H9 (cell line): ENCODE results near the gene ANO6. TPM values are rescaled to one million over a fixed set of nuclear protein-coding genes. Genes with fewer than 3 reads are reported as not detected.

Experiments
- DNase-seq: peaks from one replicate; pipeline ENCODE4 v3.0.0-alpha.2; 2017
- H2AFZ ChIP-seq: one replicate; pipeline ENCODE4 v1.6.1; 2013; ENCODE audit warnings: mild to moderate bottlenecking, low read length, control low read depth, moderate library complexity
- H2AK5ac ChIP-seq: 2 replicates; pipeline ENCODE4 v1.6.1; 2013; ENCODE audit warnings: low read length, control low read depth, mixed read lengths; ENCODE audit not compliant: insufficient read length
- H2BK120ac ChIP-seq: one replicate; pipeline ENCODE4 v1.6.1; 2013; ENCODE audit warnings: low read depth, mild to moderate bottlenecking, low read length, control low read depth, inconsistent platforms; ENCODE audit not compliant: poor library complexity, severe bottlenecking
- H2BK12ac ChIP-seq: 2 replicates; pipeline ENCODE4 v1.6.1; 2013; ENCODE audit warnings: low read length, control low read depth, mixed read lengths, low read depth; ENCODE audit not compliant: insufficient read length
- H2BK15ac ChIP-seq: 2 replicates; pipeline ENCODE4 v1.6.1; 2013; ENCODE audit warnings: low read depth, low read length, control low read depth
- H2BK20ac ChIP-seq: one replicate; pipeline ENCODE4 v1.6.1; 2013; ENCODE audit warnings: low read depth, mild to moderate bottlenecking, low read length, control low read depth, inconsistent platforms; ENCODE audit not compliant: poor library complexity, severe bottlenecking
- H2BK5ac ChIP-seq: 2 replicates; pipeline ENCODE4 v1.6.1; 2013; ENCODE audit warnings: low read length, control low read depth, mixed read lengths; ENCODE audit not compliant: insufficient read length
- H3K14ac ChIP-seq: 2 replicates; pipeline ENCODE4 v1.6.1; 2013; ENCODE audit warnings: low read length, control low read depth; ENCODE audit not compliant: insufficient read depth
- H3K18ac ChIP-seq: 2 replicates; pipeline ENCODE4 v1.6.1; 2013; ENCODE audit warnings: low read depth, mild to moderate bottlenecking, mixed read lengths, low read length, control low read depth; ENCODE audit not compliant: insufficient read length
- H3K23ac ChIP-seq: 2 replicates; pipeline ENCODE4 v1.6.1; 2013; ENCODE audit warnings: low read length, control low read depth, mixed read lengths, low read depth; ENCODE audit not compliant: insufficient read length
- H3K23me2 ChIP-seq: 2 replicates; pipeline ENCODE4 v1.6.1; 2013; ENCODE audit warnings: low read depth, mild to moderate bottlenecking, mixed read lengths, low read length, control low read depth; ENCODE audit not compliant: insufficient read length, poor library complexity, severe bottlenecking
- H3K27ac ChIP-seq: 2 replicates; pipeline ENCODE4 v1.5.1; 2013; ENCODE audit warnings: low read length, control low read depth, mixed read lengths, low read depth; ENCODE audit not compliant: insufficient read length
- H3K27me3 ChIP-seq: 2 replicates; pipeline ENCODE4 v1.6.1; 2013; ENCODE audit warnings: low read length, control low read depth, inconsistent platforms; ENCODE audit not compliant: insufficient read depth
- H3K4ac ChIP-seq: 2 replicates; pipeline ENCODE4 v1.6.1; 2013; ENCODE audit warnings: low read depth, mild to moderate bottlenecking, control low read depth, inconsistent platforms, low read length, moderate library complexity
- H3K4me1 ChIP-seq: 2 replicates; pipeline ENCODE4 v1.6.1; 2013; ENCODE audit warnings: low read length, control low read depth, inconsistent platforms; ENCODE audit not compliant: insufficient read depth
- H3K4me2 ChIP-seq: 2 replicates; pipeline ENCODE4 v1.6.1; 2013; ENCODE audit warnings: low read length, control low read depth, mixed read lengths; ENCODE audit not compliant: insufficient read length, insufficient read depth
- H3K56ac ChIP-seq: 2 replicates; pipeline ENCODE4 v1.6.1; 2013; ENCODE audit warnings: low read depth, mild to moderate bottlenecking, mixed read lengths, low read length, control low read depth; ENCODE audit not compliant: insufficient read length
- H3K79me1 ChIP-seq: 2 replicates; pipeline ENCODE4 v1.6.1; 2013; ENCODE audit warnings: low read depth, mild to moderate bottlenecking, moderate library complexity, low read length, control low read depth, inconsistent platforms; ENCODE audit not compliant: insufficient read depth, poor library complexity, severe bottlenecking
- H3K79me2 ChIP-seq: 2 replicates; pipeline ENCODE4 v1.6.1; 2013; ENCODE audit warnings: low read length, control low read depth, inconsistent platforms; ENCODE audit not compliant: insufficient read depth
- H3K9ac ChIP-seq: 2 replicates; pipeline ENCODE4 v1.6.1; 2013; ENCODE audit warnings: low read length, control low read depth, mixed read lengths; ENCODE audit not compliant: insufficient read length; ENCODE audit errors: extremely low read depth
- H3K9me3 ChIP-seq: one replicate; pipeline ENCODE4 v1.6.1; 2013; ENCODE audit warnings: low read depth, low read length, inconsistent platforms; ENCODE audit not compliant: control insufficient read depth
- H3T11ph ChIP-seq: one replicate; pipeline ENCODE4 v1.6.1; 2013; ENCODE audit warnings: mild to moderate bottlenecking, low read length, control low read depth, inconsistent platforms
- H4K20me1 ChIP-seq: one replicate; pipeline ENCODE4 v1.6.1; 2013; ENCODE audit not compliant: control insufficient read depth, insufficient read length, insufficient read depth
- H4K5ac ChIP-seq: 2 replicates; pipeline ENCODE4 v1.6.1; 2013; ENCODE audit warnings: low read depth, mild to moderate bottlenecking, mixed read lengths, low read length, control low read depth; ENCODE audit not compliant: insufficient read length
- H4K8ac ChIP-seq: replicated peaks from 2 replicates; pipeline ENCODE4 v1.6.1; 2013; ENCODE audit warnings: low read length, control low read depth, mixed read lengths, low read depth; ENCODE audit not compliant: insufficient read length
- H4K91ac ChIP-seq: 2 replicates; pipeline ENCODE4 v1.6.1; 2013; ENCODE audit warnings: low read depth, mild to moderate bottlenecking, moderate library complexity, mixed read lengths, low read length, control low read depth; ENCODE audit not compliant: insufficient read length
- H3K27ac Mint-ChIP-seq, 3 experiments: 2 replicates in 2 of 3; 3 replicates in 1 of 3; pipeline ENCODE4 v1.8.0; 2020 to 2021; ENCODE audit warnings: mixed read lengths in 3 of 3, mild to moderate bottlenecking in 1 of 3, moderate library complexity in 1 of 3
- H3K27me3 Mint-ChIP-seq: 2 replicates; pipeline ENCODE4 v1.8.0; 2021; ENCODE audit warnings: low read depth, mild to moderate bottlenecking, moderate library complexity, mixed read lengths
- H3K36me3 Mint-ChIP-seq, 3 experiments: 2 replicates in 2 of 3; 3 replicates in 1 of 3; pipeline ENCODE4 v1.8.0; 2020 to 2021; ENCODE audit warnings: low read depth in 3 of 3, mixed read lengths in 3 of 3; ENCODE audit not compliant: insufficient read depth in 1 of 3
- H3K4me1 Mint-ChIP-seq, 2 experiments: 2 replicates each; pipeline ENCODE4 v1.8.0; 2020; ENCODE audit warnings: mixed read lengths in 2 of 2
- H3K4me3 Mint-ChIP-seq, 2 experiments: 2 replicates in 1 of 2; 3 replicates in 1 of 2; pipeline ENCODE4 v1.8.0; 2020 to 2021; ENCODE audit warnings: mild to moderate bottlenecking in 2 of 2, mixed read lengths in 2 of 2, moderate library complexity in 1 of 2
- H3K9me3 Mint-ChIP-seq, 2 experiments: 2 replicates in 1 of 2; 3 replicates in 1 of 2; pipeline ENCODE4 v1.8.0; 2020; ENCODE audit warnings: mild to moderate bottlenecking in 2 of 2, mixed read lengths in 2 of 2, moderate library complexity in 1 of 2
- whole genome bisulfite sequencing: extraction: QIAGEN DNeasy Blood & Tissue Kit; methylation state at CpG from one replicate; pipeline ENCODE4 v1.1.7; 2013; ENCODE audit warnings: missing lambda C conversion rate, low lambda C conversion rate, mixed read lengths; ENCODE audit not compliant: insufficient read length; ENCODE audit errors: extremely low coverage; 5-methylcytosine and 5-hydroxymethylcytosine counted together
- total RNA-seq: library from RNA; stranded (reverse); gene quantifications from 2 replicates; pipeline ENCODE4 v1.2.1, GENCODE V29; 2021
- TF ChIP-seq, protein P1 (sequence below): fragments of 200-600 bp; sonication (generic); conservative IDR thresholded peaks from 3 replicates; pipeline ENCODE4 v1.8.0; 2021; ENCODE audit warnings: antibody characterized with exemption, mild to moderate bottlenecking

The ANO6 gene
- total RNA-seq, 1 experiment from 2014 or later = 24.3 TPM

DNA sequence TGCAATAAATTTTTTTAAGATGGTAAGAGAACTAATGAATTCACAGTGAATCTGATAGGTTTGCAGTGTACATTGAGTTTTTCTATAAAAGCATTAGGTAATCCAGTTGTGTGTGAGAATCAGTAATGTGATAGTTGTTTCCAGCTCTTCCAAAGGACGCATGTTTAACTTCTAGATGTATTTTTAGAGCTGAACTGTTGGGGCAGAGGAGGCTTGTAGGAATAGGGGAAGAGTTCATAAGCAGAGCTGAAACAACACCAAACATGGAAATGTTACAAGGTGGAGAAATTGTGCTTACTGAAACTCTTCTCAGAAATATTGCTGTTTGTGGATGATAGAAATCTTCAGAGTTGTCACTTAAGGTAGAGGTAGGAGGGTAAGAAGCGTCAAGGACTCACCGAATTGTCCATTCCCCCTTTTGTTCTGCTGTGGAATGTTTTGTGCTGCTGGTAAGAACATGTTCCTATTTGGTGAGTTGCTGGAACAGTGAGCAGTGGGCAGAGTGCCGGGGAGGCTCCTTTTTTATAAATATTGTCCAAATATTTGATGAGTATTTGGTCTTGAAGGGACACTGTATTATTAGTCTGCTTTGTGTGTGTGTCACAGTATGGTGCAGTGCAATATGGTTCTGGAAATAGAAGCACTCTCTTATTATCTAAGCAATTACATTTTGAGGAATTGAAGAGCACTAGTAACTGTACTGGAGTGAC, 76.7 kb downstream of the ANO6 start:
- Histone ChIP-seq H3K4me1 (no peaks in the 10 kb centered on the region; the same call in 1 of the 2 replicates), H2BK12ac (no peak overlapping the region), H3K79me2 (no peaks in the 10 kb centered on the region), H3K27me3 (no peaks in the 10 kb centered on the region), H3K9ac (no peak overlapping the region), H3K23me2 (no peaks in the 10 kb centered on the region), H3K18ac (no peak overlapping the region), H4K5ac (no peak overlapping the region), H4K91ac (no peak overlapping the region), H3K56ac (no peak overlapping the region), H3K9me3 (no peaks in the 10 kb centered on the region), H3K79me1 (no peaks in the 10 kb centered on the region), H2BK120ac (no peak overlapping the region), H2BK15ac (no peak overlapping the region), H2BK5ac (no peak overlapping the region), H3K27ac (no peak overlapping the region), H3K4ac (no peak overlapping the region), H2AK5ac (no peak overlapping the region), H3T11ph (no peak overlapping the region), H4K8ac (no peak overlapping the region), H2AFZ (no peak overlapping the region), H3K23ac (no peak overlapping the region), H3K14ac (no peak overlapping the region), H2BK20ac (no peak overlapping the region), H3K4me2 (no peak overlapping the region), H4K20me1 (no peaks in the 10 kb centered on the region)
- WGBS = no CpG with 5 or more reads among the region's 4 CpGs
- Mint-ChIP-seq H3K9me3 (no peaks in the 10 kb centered on the region), H3K36me3 (0 out of 7 replicates have a peak, but pooled peaks cover 0 to 2% (median 0%) of the 10 kb centered on the region in 3 experiments), H3K27me3 (no peaks in the 10 kb centered on the region), H3K4me1 (peaks cover 0 to 2% of the 10 kb centered on the region in 2 experiments; a peak in 1 of 4 replicates), H3K27ac (peak overlapping the region in 1 of 3 experiments; percentile 68; a peak in 1 of 7 replicates), H3K4me3 (no peak overlapping the region)
- TF ChIP-seq, protein P1, sequence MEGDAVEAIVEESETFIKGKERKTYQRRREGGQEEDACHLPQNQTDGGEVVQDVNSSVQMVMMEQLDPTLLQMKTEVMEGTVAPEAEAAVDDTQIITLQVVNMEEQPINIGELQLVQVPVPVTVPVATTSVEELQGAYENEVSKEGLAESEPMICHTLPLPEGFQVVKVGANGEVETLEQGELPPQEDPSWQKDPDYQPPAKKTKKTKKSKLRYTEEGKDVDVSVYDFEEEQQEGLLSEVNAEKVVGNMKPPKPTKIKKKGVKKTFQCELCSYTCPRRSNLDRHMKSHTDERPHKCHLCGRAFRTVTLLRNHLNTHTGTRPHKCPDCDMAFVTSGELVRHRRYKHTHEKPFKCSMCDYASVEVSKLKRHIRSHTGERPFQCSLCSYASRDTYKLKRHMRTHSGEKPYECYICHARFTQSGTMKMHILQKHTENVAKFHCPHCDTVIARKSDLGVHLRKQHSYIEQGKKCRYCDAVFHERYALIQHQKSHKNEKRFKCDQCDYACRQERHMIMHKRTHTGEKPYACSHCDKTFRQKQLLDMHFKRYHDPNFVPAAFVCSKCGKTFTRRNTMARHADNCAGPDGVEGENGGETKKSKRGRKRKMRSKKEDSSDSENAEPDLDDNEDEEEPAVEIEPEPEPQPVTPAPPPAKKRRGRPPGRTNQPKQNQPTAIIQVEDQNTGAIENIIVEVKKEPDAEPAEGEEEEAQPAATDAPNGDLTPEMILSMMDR = no peak
- no peak for DNase-seq
